Prostate gland (tissue), 2 donors: Measurements from ENCODE around the gene DBH. TPM values are rescaled to one million over a fixed set of nuclear protein-coding genes. Genes with fewer than 3 reads are reported as not detected.

ENCODE experiments used
- DNase-seq: peaks from one replicate; pipeline ENCODE4 v3.0.0-alpha.2; 2019; ENCODE audit warnings: low spot score
- H3K27ac ChIP-seq, 2 donors: fragments of 200-600 bp; sonication (generic); 2 replicates each; pipeline ENCODE4 v1.5.1; 2017 to 2019
- H3K27me3 ChIP-seq: fragments of 200-600 bp; sonication (generic); replicated peaks from 2 replicates; pipeline ENCODE4 v1.5.1; 2019; ENCODE audit not compliant: insufficient read depth
- H3K36me3 ChIP-seq, 2 donors: fragments of 200-600 bp; sonication (generic); 1 replicate in 1 of 2; 2 replicates in 1 of 2; pipeline versions ENCODE4 v1.5.1 to v1.8.1; 2017 to 2019
- H3K4me1 ChIP-seq: fragments of 200-600 bp; sonication (generic); replicated peaks from 2 replicates; pipeline ENCODE4 v1.5.1; 2019
- H3K4me3 ChIP-seq, 2 donors: fragments of 200-600 bp; sonication (generic); 2 replicates each; pipeline ENCODE4 v1.5.1; 2017 to 2019
- H3K9me3 ChIP-seq: fragments of 200-600 bp; sonication (generic); 2 replicates; pipeline ENCODE4 v1.5.1; 2017
- POLR2A ChIP-seq: fragments of 450-650 bp; IDR thresholded peaks from one replicate; pipeline ENCODE4 v1.6.1; 2016; ENCODE audit warnings: antibody characterized with exemption, mild to moderate bottlenecking
- POLR2AphosphoS5 ChIP-seq: sonication (generic); formaldehyde crosslinking; IDR thresholded peaks from one replicate; pipeline ENCODE4 v1.6.1; 2017; ENCODE audit warnings: antibody characterized with exemption
- WGBS: methylation state at CpG from one replicate; pipeline ENCODE4 v1.1.5; 2018; 5-methylcytosine and 5-hydroxymethylcytosine counted together
- intact Hi-C: fragments of 100-400 bp; cut with DNase I; formaldehyde crosslinking; loops from one replicate; pipeline ENCODE4 v1.14.2; 2022
- total RNA-seq, 2 donors: library from RNA; depleted of rRNA; stranded (reverse); fragments of >200 nt; gene quantifications; one replicate each; pipeline ENCODE4 v1.1.0, GENCODE V29; 2016
- TF ChIP-seq, protein P1 (sequence below), 4 experiments: fragments of 200-600 bp in 2 of 4; fragments of 450-650 bp in 2 of 4; sonication (generic) in 2 of 4; IDR thresholded peaks; 1 replicate in 3 of 4; 2 replicates in 1 of 4; pipeline ENCODE4 v1.5.1; 2016 to 2019; ENCODE audit warnings: antibody characterized with exemption in 4 of 4, mild to moderate bottlenecking in 2 of 4, moderate library complexity in 2 of 4

The DBH gene
- total RNA-seq, 2 donors from 2014 or later = not detected

DNA sequence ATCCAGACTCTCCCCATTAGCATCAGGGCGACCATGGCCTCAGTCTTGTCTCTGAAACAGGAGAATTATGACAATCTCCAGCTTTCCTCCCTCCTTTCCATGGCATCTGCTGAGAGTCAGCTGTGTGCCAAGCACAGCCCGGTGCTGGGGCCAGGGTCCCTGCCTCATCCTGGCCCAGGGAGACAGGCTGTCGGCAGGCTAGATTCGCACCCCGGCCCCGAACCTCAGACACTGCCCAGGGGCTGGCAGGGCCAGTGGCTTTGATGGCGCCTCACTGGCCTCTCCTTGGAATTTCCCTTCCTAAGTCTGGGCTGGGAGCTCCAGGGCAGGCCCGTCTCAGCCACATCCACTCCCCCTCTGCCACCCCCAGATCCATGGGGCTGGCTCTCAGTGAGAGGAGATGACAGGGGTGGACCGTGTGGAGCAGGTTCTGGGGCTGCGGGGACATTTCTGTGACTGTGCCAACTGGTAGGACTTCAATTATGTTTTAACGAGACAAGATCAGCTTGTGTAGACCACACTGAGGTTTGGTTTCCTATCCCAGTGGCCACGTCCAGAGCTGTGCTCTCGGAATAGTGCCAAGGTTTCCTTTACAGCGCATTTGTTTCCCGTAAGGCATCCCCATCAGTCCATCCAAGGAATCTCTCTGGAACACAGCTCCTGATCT is 42.4 kb upstream of the DBH start:
- H3K27me3 ChIP-seq = no peaks in the 10 kb centered on the region
- no peaks in the 10 kb centered on the region for H3K9me3 ChIP-seq
- intact Hi-C loops = no loop called here
- no peak overlapping the region for H3K4me3 ChIP-seq
- H3K27ac ChIP-seq = no peak overlapping the region
- H3K36me3 ChIP-seq = no peaks in the 10 kb centered on the region
- TF ChIP-seq, protein P1, sequence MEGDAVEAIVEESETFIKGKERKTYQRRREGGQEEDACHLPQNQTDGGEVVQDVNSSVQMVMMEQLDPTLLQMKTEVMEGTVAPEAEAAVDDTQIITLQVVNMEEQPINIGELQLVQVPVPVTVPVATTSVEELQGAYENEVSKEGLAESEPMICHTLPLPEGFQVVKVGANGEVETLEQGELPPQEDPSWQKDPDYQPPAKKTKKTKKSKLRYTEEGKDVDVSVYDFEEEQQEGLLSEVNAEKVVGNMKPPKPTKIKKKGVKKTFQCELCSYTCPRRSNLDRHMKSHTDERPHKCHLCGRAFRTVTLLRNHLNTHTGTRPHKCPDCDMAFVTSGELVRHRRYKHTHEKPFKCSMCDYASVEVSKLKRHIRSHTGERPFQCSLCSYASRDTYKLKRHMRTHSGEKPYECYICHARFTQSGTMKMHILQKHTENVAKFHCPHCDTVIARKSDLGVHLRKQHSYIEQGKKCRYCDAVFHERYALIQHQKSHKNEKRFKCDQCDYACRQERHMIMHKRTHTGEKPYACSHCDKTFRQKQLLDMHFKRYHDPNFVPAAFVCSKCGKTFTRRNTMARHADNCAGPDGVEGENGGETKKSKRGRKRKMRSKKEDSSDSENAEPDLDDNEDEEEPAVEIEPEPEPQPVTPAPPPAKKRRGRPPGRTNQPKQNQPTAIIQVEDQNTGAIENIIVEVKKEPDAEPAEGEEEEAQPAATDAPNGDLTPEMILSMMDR (IDR thresholded peaks at IDR 0.05) = no peak
- no peak for TF ChIP-seq POLR2AphosphoS5
- TF ChIP-seq POLR2A = no peak
- WGBS = 73% methylated on average over 15 of the region's 15 CpGs
- H3K4me1 ChIP-seq = no peaks in the 10 kb centered on the region
- no peak for DNase-seq

- no peak for DNase-seq
- H3K36me3 ChIP-seq = no peaks in the 10 kb centered on the region
- no peak overlapping the region for H3K4me3 ChIP-seq
- intact Hi-C loops = no loop called here
- H3K27ac ChIP-seq = no peak overlapping the region
- no peaks in the 10 kb centered on the region for H3K27me3 ChIP-seq
- 100% methylated on average over 2 of the region's 2 CpGs for WGBS
- TF ChIP-seq POLR2A (no peak), POLR2AphosphoS5 (no peak)
- TF ChIP-seq, protein P1 (IDR thresholded peaks at IDR 0.05) = no peak
- no peaks in the 10 kb centered on the region for H3K9me3 ChIP-seq
- H3K4me1 ChIP-seq = no peaks in the 10 kb centered on the region
Observed at GRCh38 chr9:133594310-133594709, 41.9 kb upstream of the DBH start.

DNA sequence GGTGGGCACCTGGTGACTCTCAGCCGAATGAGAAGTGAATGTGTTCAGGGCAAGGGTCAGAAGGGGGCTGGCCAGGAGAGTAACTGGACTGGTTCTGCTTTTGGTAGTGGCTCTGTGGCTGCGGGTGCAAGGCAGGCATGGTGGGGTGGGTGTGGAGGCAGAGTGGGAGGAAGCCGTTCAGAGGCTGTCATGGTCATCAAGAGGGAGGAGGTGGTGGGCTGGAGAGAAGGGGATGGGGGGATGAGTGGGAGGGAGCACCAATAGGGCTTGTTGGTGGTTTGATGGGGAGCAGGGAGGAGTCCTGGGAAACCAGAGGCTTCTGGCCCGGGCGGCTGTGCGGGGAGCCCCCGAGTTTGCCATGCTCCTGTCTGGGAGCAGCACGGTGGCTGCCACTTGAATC is 40.3 kb upstream of the DBH start:
- intact Hi-C loops = no loop called here
- H3K27me3 ChIP-seq = no peaks in the 10 kb centered on the region
- no peak for TF ChIP-seq POLR2AphosphoS5
- TF ChIP-seq, protein P1 (IDR thresholded peaks at IDR 0.05) = no peak
- no peak for TF ChIP-seq POLR2A
- 76% methylated on average over 8 of the region's 8 CpGs for WGBS
- H3K9me3 ChIP-seq = no peaks in the 10 kb centered on the region
- no peak overlapping the region for H3K27ac ChIP-seq
- DNase-seq = no peak
- no peak overlapping the region for H3K4me3 ChIP-seq
- H3K4me1 ChIP-seq = no peaks in the 10 kb centered on the region
- H3K36me3 ChIP-seq = no peaks in the 10 kb centered on the region

DNA sequence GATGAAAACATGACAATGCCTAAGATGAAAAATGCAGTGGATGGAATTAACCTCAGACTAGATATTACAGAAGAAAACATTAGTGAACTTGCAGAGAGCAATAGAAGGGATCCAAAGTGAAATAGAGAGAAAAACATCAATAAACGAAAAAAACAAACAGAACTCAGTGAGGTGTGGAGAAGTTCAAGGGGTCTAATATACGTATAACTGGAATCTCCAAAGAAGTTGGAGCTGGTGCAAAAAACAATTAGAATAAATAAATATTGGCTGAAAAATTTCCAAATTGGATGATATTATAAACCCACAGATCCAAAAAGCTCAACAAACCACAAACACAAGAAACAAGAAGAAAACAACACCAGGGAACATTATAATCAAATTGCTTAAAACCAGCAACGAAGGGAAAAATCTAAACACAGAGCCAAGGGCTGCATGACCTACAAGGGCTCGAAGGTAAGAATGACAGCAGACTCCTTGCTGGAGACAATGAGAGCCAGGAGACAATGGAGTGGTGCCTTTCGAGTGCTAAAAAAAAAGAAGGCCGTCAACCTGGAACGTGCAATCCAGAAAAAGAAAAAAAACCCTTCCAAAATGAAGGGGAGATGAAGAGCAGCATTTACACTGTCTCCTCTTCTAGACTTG is 38.7 kb upstream of the DBH start:
- Histone ChIP-seq H3K4me3 (no peak overlapping the region), H3K36me3 (no peaks in the 10 kb centered on the region), H3K4me1 (no peaks in the 10 kb centered on the region), H3K9me3 (no peaks in the 10 kb centered on the region), H3K27ac (no peak overlapping the region), H3K27me3 (no peaks in the 10 kb centered on the region)
- TF ChIP-seq, protein P1 (IDR thresholded peaks at IDR 0.05) = no peak
- TF ChIP-seq POLR2AphosphoS5 (no peak), POLR2A (no peak)
- 80% methylated on average over 7 of the region's 7 CpGs for WGBS
- DNase-seq = no peak
- intact Hi-C loops = no loop called here

DNA sequence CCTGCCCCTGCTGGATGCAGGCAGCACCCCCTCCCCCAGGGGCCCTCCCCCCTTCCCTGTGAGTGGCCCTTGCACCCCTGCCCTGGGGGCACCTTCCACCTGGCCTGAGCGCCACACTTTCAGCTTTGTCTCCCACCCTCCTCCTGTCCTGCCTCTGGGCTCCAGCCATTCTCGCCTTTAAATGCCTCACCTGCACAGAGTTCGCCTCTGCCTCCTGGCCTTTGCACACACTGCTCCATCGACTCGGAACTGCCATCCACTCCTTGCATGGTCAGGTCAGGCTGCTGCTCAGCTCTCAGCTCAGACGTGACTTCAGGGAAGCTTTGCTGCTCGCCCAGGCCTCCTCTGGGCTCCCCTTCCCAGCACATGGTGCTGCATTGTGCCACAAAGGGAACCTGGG is 37.2 kb upstream of the DBH start:
- peaks cover 2% of the 10 kb centered on the region for H3K27me3 ChIP-seq
- TF ChIP-seq POLR2AphosphoS5 (no peak), POLR2A (no peak)
- TF ChIP-seq, protein P1 (IDR thresholded peaks at IDR 0.05) = no peak
- no peak for DNase-seq
- intact Hi-C loops = no loop called here
- H3K36me3 ChIP-seq = no peaks in the 10 kb centered on the region
- H3K27ac ChIP-seq = no peak overlapping the region
- H3K4me1 ChIP-seq = no peaks in the 10 kb centered on the region
- no peaks in the 10 kb centered on the region for H3K9me3 ChIP-seq
- no peak overlapping the region for H3K4me3 ChIP-seq
- 91% methylated on average over 7 of the region's 7 CpGs for WGBS
